HepG2 (cell line): ENCODE measurements around the gene SHISA7. TPM values are rescaled to one million over a fixed set of nuclear protein-coding genes. Genes with fewer than 3 reads are reported as not detected.
A peak's percentile ranks its signal among the peaks of the same experiment; 100 is the strongest.

Experiments
- BHLHE40 ChIP-seq: IDR thresholded peaks from 2 replicates; pipeline ENCODE4 v1.6.1; 2011; ENCODE audit warnings: low read length, improper control_type of control experiment
- ESRRA ChIP-seq: sonication (generic); formaldehyde crosslinking; IDR thresholded peaks from 2 replicates; pipeline ENCODE4 v1.5.1; 2020; ENCODE audit warnings: mild to moderate bottlenecking, low read depth, missing genetic modification reagents
- ETV6 ChIP-seq: sonication (generic); formaldehyde crosslinking; conservative IDR thresholded peaks from 2 replicates; pipeline ENCODE4 v1.4.0; 2020; ENCODE audit warnings: missing genetic modification reagents
- HNF4A ChIP-seq: sonication (generic); formaldehyde crosslinking; IDR thresholded peaks from 2 replicates; pipeline ENCODE4 v1.4.0; 2020; ENCODE audit warnings: missing genetic modification reagents
- KDM3A ChIP-seq: IDR thresholded peaks from 2 replicates; pipeline ENCODE4 v1.6.1; 2018; ENCODE audit warnings: low read depth, missing compliant biosample characterization
- TOPORS ChIP-seq: sonication (generic); formaldehyde crosslinking; IDR thresholded peaks from 2 replicates; pipeline ENCODE4 v1.8.0; 2023; ENCODE audit warnings: mild to moderate bottlenecking, missing genetic modification reagents
- ZFP1 ChIP-seq: IDR thresholded peaks from 2 replicates; pipeline ENCODE4 v1.6.1; 2016
- ZNF331 ChIP-seq: sonication (generic); formaldehyde crosslinking; IDR thresholded peaks from 2 replicates; pipeline ENCODE4 v1.4.0; 2020; ENCODE audit warnings: missing genetic modification reagents
- polyA plus RNA-seq, 8 experiments: library from polyadenylated mRNA; depleted of rRNA in 3 of 8; stranded (reverse) in 7 of 8; unstranded in 1 of 8; fragments of >200 nt; fragmentation: Illumina TruSeq in 4 of 8; extraction: Trizol in 4 of 8; gene quantifications; 2 replicates each; pipeline versions ENCODE4 v1.2.1 to v1.2.3, GENCODE V29; 2011 to 2016; ENCODE audit warnings: low read depth in 4 of 8, missing spikeins in 1 of 8, mixed read lengths in 1 of 8; ENCODE audit not compliant: insufficient read depth in 1 of 8
- total RNA-seq, 5 experiments: library from RNA; depleted of rRNA; stranded (reverse); fragments of >200 nt; fragmentation: Illumina TruSeq; extraction: Trizol; gene quantifications; 2 replicates each; pipeline ENCODE4 v1.2.3, GENCODE V29; 2016; ENCODE audit warnings: low read depth in 1 of 5
- TF ChIP-seq, protein P1 (sequence below), 2 experiments: sonication (generic) in 1 of 2; formaldehyde crosslinking in 1 of 2; IDR thresholded peaks; 2 replicates each; pipeline versions ENCODE4 v1.4.0 to v1.6.1; 2018 to 2020; ENCODE audit warnings: missing genetic modification reagents in 2 of 2, borderline replicate concordance in 1 of 2, low read depth in 1 of 2, mild to moderate bottlenecking in 1 of 2, missing biosample characterization in 1 of 2
- TF ChIP-seq, protein P2 (sequence below): sonication (generic); formaldehyde crosslinking; IDR thresholded peaks from 2 replicates; pipeline ENCODE4 v1.9.0; 2022; ENCODE audit warnings: low read depth, missing genetic modification reagents
- TF ChIP-seq, protein P3 (sequence below): IDR thresholded peaks from 2 replicates; pipeline ENCODE4 v1.6.1; 2016; ENCODE audit warnings: low read depth, missing genetic modification reagents, missing compliant biosample characterization
- TF ChIP-seq, protein P4 (sequence below): sonication (generic); formaldehyde crosslinking; IDR thresholded peaks from 2 replicates; pipeline ENCODE4 v1.4.0; 2020; ENCODE audit warnings: missing genetic modification reagents
- TF ChIP-seq, protein P5 (sequence below), 2 experiments: sonication (generic) in 1 of 2; formaldehyde crosslinking in 1 of 2; IDR thresholded peaks; 2 replicates each; pipeline versions ENCODE4 v1.5.1 to v1.6.1; 2011 to 2020; ENCODE audit warnings: borderline replicate concordance in 1 of 2, low read depth in 1 of 2, low read length in 1 of 2, mild to moderate bottlenecking in 1 of 2, missing genetic modification reagents in 1 of 2, moderate library complexity in 1 of 2
- TF ChIP-seq, protein P6 (sequence below): sonication (generic); formaldehyde crosslinking; IDR thresholded peaks from 2 replicates; pipeline ENCODE4 v1.4.0; 2020; ENCODE audit warnings: mild to moderate bottlenecking, missing genetic modification reagents

The SHISA7 gene
- total and polyA plus RNA-seq, 2 of the 13 experiments (the other 11 are each of a cell fraction or from before 2014, with no cell fraction given): not detected

DNA sequence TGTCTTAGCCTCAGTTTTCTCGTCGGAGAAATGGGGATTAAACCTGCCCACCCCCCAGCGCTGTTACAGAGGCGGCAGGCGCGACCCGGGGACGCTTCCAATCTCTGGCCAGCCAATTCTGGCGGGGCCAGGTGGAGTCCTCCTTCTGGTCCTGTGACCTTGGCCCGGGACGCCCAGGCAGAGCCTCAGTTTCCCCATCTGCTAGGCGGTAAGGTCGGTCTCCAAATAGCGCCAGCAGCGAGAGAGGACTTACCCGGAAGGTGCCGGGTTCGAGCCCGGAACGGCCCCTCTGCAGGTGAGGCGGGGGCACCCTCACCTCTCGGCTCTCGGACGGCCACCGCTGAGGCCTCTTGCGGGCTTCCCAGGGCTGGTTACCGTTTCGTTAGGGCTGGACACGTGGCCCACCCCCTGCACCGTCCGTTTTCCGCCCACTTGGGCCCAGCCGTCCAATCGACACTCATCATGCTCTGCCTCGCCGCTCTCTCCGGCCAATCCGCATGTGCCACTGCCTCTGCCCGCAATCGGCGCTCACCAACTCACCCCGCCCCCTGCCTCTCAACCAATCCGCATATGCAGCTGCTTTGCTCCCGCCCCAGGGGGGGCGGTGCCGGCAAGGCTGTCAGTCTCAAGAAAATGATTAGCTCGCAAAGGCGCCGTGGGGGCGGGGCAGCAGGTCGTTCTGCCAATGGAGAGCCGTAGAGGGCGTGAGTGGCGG lies 18.3 kb upstream of the SHISA7 start, which contains the start of gene ISOC2 (continued):
- TF ChIP-seq, protein P1, sequence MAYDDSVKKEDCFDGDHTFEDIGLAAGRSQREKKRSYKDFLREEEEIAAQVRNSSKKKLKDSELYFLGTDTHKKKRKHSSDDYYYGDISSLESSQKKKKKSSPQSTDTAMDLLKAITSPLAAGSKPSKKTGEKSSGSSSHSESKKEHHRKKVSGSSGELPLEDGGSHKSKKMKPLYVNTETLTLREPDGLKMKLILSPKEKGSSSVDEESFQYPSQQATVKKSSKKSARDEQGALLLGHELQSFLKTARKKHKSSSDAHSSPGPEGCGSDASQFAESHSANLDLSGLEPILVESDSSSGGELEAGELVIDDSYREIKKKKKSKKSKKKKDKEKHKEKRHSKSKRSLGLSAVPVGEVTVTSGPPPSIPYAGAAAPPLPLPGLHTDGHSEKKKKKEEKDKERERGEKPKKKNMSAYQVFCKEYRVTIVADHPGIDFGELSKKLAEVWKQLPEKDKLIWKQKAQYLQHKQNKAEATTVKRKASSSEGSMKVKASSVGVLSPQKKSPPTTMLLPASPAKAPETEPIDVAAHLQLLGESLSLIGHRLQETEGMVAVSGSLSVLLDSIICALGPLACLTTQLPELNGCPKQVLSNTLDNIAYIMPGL (CRISPR knock-in tag; IDR thresholded peaks at IDR 0.05; ENCODE audit: borderline replicate concordance in 1 of 2, low read depth in 1 of 2): peak in 1 of 2 experiments; percentile 47; a peak in 3 of 4 replicates
- no peak for TF ChIP-seq BHLHE40
- TF ChIP-seq, protein P2, sequence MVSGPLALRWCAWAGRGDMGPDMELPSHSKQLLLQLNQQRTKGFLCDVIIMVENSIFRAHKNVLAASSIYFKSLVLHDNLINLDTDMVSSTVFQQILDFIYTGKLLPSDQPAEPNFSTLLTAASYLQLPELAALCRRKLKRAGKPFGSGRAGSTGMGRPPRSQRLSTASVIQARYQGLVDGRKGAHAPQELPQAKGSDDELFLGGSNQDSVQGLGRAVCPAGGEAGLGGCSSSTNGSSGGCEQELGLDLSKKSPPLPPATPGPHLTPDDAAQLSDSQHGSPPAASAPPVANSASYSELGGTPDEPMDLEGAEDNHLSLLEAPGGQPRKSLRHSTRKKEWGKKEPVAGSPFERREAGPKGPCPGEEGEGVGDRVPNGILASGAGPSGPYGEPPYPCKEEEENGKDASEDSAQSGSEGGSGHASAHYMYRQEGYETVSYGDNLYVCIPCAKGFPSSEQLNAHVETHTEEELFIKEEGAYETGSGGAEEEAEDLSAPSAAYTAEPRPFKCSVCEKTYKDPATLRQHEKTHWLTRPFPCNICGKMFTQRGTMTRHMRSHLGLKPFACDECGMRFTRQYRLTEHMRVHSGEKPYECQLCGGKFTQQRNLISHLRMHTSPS (CRISPR knock-in tag): peak; percentile 55; the same call in 1 of the 2 replicates
- TF ChIP-seq TOPORS (CRISPR knock-in tag): peak; percentile 77; the same call in 1 of the 2 replicates
- TF ChIP-seq ZNF331: peak; percentile 63
- peak; percentile 100 for TF ChIP-seq ESRRA (CRISPR knock-in tag)
- TF ChIP-seq, protein P3, sequence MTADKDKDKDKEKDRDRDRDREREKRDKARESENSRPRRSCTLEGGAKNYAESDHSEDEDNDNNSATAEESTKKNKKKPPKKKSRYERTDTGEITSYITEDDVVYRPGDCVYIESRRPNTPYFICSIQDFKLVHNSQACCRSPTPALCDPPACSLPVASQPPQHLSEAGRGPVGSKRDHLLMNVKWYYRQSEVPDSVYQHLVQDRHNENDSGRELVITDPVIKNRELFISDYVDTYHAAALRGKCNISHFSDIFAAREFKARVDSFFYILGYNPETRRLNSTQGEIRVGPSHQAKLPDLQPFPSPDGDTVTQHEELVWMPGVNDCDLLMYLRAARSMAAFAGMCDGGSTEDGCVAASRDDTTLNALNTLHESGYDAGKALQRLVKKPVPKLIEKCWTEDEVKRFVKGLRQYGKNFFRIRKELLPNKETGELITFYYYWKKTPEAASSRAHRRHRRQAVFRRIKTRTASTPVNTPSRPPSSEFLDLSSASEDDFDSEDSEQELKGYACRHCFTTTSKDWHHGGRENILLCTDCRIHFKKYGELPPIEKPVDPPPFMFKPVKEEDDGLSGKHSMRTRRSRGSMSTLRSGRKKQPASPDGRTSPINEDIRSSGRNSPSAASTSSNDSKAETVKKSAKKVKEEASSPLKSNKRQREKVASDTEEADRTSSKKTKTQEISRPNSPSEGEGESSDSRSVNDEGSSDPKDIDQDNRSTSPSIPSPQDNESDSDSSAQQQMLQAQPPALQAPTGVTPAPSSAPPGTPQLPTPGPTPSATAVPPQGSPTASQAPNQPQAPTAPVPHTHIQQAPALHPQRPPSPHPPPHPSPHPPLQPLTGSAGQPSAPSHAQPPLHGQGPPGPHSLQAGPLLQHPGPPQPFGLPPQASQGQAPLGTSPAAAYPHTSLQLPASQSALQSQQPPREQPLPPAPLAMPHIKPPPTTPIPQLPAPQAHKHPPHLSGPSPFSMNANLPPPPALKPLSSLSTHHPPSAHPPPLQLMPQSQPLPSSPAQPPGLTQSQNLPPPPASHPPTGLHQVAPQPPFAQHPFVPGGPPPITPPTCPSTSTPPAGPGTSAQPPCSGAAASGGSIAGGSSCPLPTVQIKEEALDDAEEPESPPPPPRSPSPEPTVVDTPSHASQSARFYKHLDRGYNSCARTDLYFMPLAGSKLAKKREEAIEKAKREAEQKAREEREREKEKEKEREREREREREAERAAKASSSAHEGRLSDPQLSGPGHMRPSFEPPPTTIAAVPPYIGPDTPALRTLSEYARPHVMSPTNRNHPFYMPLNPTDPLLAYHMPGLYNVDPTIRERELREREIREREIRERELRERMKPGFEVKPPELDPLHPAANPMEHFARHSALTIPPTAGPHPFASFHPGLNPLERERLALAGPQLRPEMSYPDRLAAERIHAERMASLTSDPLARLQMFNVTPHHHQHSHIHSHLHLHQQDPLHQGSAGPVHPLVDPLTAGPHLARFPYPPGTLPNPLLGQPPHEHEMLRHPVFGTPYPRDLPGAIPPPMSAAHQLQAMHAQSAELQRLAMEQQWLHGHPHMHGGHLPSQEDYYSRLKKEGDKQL (CRISPR knock-in tag): no peak
- TF ChIP-seq, protein P4, sequence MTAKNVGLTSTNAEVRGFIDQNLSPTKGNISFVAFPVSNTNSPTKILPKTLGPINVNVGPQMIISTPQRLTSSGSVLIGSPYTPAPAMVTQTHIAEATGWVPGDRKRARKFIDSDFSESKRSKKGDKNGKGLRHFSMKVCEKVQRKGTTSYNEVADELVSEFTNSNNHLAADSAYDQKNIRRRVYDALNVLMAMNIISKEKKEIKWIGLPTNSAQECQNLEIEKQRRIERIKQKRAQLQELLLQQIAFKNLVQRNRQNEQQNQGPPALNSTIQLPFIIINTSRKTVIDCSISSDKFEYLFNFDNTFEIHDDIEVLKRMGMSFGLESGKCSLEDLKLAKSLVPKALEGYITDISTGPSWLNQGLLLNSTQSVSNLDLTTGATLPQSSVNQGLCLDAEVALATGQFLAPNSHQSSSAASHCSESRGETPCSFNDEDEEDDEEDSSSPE (CRISPR knock-in tag): peak; percentile 78
- TF ChIP-seq, protein P5, sequence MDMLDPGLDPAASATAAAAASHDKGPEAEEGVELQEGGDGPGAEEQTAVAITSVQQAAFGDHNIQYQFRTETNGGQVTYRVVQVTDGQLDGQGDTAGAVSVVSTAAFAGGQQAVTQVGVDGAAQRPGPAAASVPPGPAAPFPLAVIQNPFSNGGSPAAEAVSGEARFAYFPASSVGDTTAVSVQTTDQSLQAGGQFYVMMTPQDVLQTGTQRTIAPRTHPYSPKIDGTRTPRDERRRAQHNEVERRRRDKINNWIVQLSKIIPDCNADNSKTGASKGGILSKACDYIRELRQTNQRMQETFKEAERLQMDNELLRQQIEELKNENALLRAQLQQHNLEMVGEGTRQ (IDR thresholded peaks at IDR 0.05; ENCODE audit: low read depth, low read length): peak; percentile 88
- TF ChIP-seq, protein P5 (CRISPR knock-in tag; IDR thresholded peaks at IDR 0.05; ENCODE audit: borderline replicate concordance): peak; percentile 91; the same call in 1 of the 2 replicates
- TF ChIP-seq ZFP1: 0 out of 2 replicates have a peak, but pooled peaks have one; percentile 41
- peak; percentile 77 for TF ChIP-seq HNF4A (CRISPR knock-in tag)
- TF ChIP-seq, protein P6, sequence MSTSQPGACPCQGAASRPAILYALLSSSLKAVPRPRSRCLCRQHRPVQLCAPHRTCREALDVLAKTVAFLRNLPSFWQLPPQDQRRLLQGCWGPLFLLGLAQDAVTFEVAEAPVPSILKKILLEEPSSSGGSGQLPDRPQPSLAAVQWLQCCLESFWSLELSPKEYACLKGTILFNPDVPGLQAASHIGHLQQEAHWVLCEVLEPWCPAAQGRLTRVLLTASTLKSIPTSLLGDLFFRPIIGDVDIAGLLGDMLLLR (CRISPR knock-in tag): peak; percentile 83
- TF ChIP-seq KDM3A (CRISPR knock-in tag): no peak; the same call in 1 of the 2 replicates
- TF ChIP-seq ETV6 (CRISPR knock-in tag): 0 out of 2 replicates have a peak, but pooled peaks have one; percentile 57
